OCI-LY7 (cell line): ENCODE results near the gene MED26. TPM values are rescaled to one million over a fixed set of nuclear protein-coding genes. Genes with fewer than 3 reads are reported as not detected.
A peak's percentile ranks its signal among the peaks of the same experiment; 100 is the strongest.

Experiments
- BruUV-seq: library from RNA; stranded (reverse); fragments of 400-500 nt; replicated peaks from 2 replicates; lab custom pipeline; 2021; lab: Mats Ljungman, UMichigan
- CTCF ChIA-PET: fragments of 300-600 bp; sonication (Branson Sonifier 250); formaldehyde crosslinking; loops from one replicate; lab custom pipeline; 2022; ENCODE audit warnings: antibody characterized with exemption; ENCODE audit not compliant: unreplicated experiment; lab: Charles Lee
- POLR2A ChIA-PET: fragments of 300-600 bp; sonication (Branson Sonifier 250); formaldehyde crosslinking; loops from one replicate; lab custom pipeline; 2022; ENCODE audit warnings: antibody characterized with exemption; lab: Charles Lee
- DNase-seq: peaks from one replicate; pipeline ENCODE4 v3.0.0-alpha.2; 2015; ENCODE audit warnings: low spot score
- H2AFZ ChIP-seq: fragments of 200-600 bp; sonication (generic), shearing (Covaris generic); 2 replicates; pipeline ENCODE4 v1.6.1; 2014; ENCODE audit warnings: mild to moderate bottlenecking, antibody characterized with exemption, low read length, moderate library complexity
- H3K27ac ChIP-seq: fragments of 200-600 bp; sonication (generic); 2 replicates; pipeline ENCODE4 v1.5.1; 2014; ENCODE audit warnings: mixed run types, low read depth, mild to moderate bottlenecking, moderate library complexity, low read length, inconsistent platforms; ENCODE audit not compliant: poor library complexity, severe bottlenecking
- H3K36me3 ChIP-seq: fragments of 200-600 bp; sonication (generic); 2 replicates; pipeline ENCODE4 v1.6.1; 2014; ENCODE audit warnings: mild to moderate bottlenecking, antibody characterized with exemption, low read length, moderate library complexity, mixed read lengths; ENCODE audit not compliant: insufficient read depth
- H3K4me1 ChIP-seq: fragments of 200-600 bp; sonication (generic); 2 replicates; pipeline ENCODE4 v1.5.1; 2014; ENCODE audit warnings: mild to moderate bottlenecking, low read length; ENCODE audit not compliant: insufficient read depth, poor library complexity, severe bottlenecking
- H3K4me2 ChIP-seq: fragments of 200-600 bp; sonication (generic); 2 replicates; pipeline ENCODE4 v1.6.1; 2014; ENCODE audit warnings: mild to moderate bottlenecking, low read length
- H3K4me3 ChIP-seq: fragments of 200-600 bp; sonication (generic); 2 replicates; pipeline ENCODE4 v1.5.1; 2014; ENCODE audit warnings: mild to moderate bottlenecking, low read depth, low read length; ENCODE audit not compliant: poor library complexity, severe bottlenecking
- H3K79me2 ChIP-seq: fragments of 200-600 bp; sonication (generic); 2 replicates; pipeline ENCODE4 v1.6.1; 2016; ENCODE audit warnings: low read depth, mild to moderate bottlenecking, low read length, moderate library complexity, mixed read lengths; ENCODE audit not compliant: insufficient read depth
- H3K9me2 ChIP-seq: fragments of 200-600 bp; sonication (generic); 2 replicates; pipeline ENCODE4 v1.6.1; 2016; ENCODE audit warnings: mild to moderate bottlenecking, low read length, mixed read lengths; ENCODE audit not compliant: insufficient read depth
- H3K9me3 ChIP-seq: fragments of 200-600 bp; sonication (generic); 2 replicates; pipeline ENCODE4 v1.6.1; 2014; ENCODE audit warnings: mild to moderate bottlenecking, mixed run types, low read length, mixed read lengths
- H4K20me1 ChIP-seq: fragments of 200-600 bp; sonication (generic); 2 replicates; pipeline ENCODE4 v1.6.1; 2014; ENCODE audit warnings: mild to moderate bottlenecking, antibody characterized with exemption, low read length, moderate library complexity, mixed read lengths; ENCODE audit not compliant: insufficient read depth
- EZH2phosphoT487 ChIP-seq: fragments of 200-600 bp; sonication (generic); IDR thresholded peaks from 2 replicates; pipeline ENCODE4 v1.6.1; 2018; ENCODE audit warnings: low read depth, borderline replicate concordance, mild to moderate bottlenecking, mixed run types, antibody characterized with exemption, low read length, moderate library complexity, mixed read lengths
- intact Hi-C: fragments of 100-400 bp; cut with micrococcal nuclease; formaldehyde crosslinking; loops from one replicate; pipeline ENCODE4 v1.10.0; 2022; ENCODE audit not compliant: unreplicated experiment
- total RNA-seq, 2 experiments: library from RNA; depleted of rRNA in 1 of 2; stranded (reverse); fragments of >200 nt in 1 of 2; shearing (Covaris generic) in 1 of 2; gene quantifications; 2 replicates each; pipeline ENCODE4 v1.2.3, GENCODE V29; 2014 to 2022
- TF ChIP-seq, protein P1 (sequence below): fragments of 200-600 bp; sonication (generic); conservative IDR thresholded peaks from 2 replicates; pipeline ENCODE4 v1.5.1; 2014; ENCODE audit warnings: mild to moderate bottlenecking, antibody characterized with exemption, low read length, moderate library complexity, mixed read lengths

The MED26 gene
- total RNA-seq, 2 experiments from 2014 or later = 19.4 to 26.8 TPM

GRCh38 chr19:16627928-16628182 lies 149 bp downstream of the MED26 start:
- DNase-seq = no peak
- CTCF ChIA-PET = no interaction called here
- Histone ChIP-seq H3K27ac (peak overlapping the region; percentile 58), H3K79me2 (peaks cover 58% of the 10 kb centered on the region), H3K36me3 (peaks cover 62% of the 10 kb centered on the region), H3K4me1 (peaks cover 54% of the 10 kb centered on the region), H3K9me2 (no peaks in the 10 kb centered on the region), H4K20me1 (peaks cover 37% of the 10 kb centered on the region), H3K9me3 (no peaks in the 10 kb centered on the region), H3K4me2 (peak overlapping the region; percentile 86), H2AFZ (no peak overlapping the region), H3K4me3 (peak overlapping the region; percentile 99)
- intact Hi-C loops = loop anchor here (1.0 to 2.0 kb wide), 5 partner anchors 33 to 187 kb away; partner anchors contain the start of genes CHERP, SLC35E1 and TMEM38A
- no peak for TF ChIP-seq EZH2phosphoT487
- TF ChIP-seq, protein P1, sequence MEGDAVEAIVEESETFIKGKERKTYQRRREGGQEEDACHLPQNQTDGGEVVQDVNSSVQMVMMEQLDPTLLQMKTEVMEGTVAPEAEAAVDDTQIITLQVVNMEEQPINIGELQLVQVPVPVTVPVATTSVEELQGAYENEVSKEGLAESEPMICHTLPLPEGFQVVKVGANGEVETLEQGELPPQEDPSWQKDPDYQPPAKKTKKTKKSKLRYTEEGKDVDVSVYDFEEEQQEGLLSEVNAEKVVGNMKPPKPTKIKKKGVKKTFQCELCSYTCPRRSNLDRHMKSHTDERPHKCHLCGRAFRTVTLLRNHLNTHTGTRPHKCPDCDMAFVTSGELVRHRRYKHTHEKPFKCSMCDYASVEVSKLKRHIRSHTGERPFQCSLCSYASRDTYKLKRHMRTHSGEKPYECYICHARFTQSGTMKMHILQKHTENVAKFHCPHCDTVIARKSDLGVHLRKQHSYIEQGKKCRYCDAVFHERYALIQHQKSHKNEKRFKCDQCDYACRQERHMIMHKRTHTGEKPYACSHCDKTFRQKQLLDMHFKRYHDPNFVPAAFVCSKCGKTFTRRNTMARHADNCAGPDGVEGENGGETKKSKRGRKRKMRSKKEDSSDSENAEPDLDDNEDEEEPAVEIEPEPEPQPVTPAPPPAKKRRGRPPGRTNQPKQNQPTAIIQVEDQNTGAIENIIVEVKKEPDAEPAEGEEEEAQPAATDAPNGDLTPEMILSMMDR = no peak
- BruUV-seq = no TSS peak
- POLR2A ChIA-PET = interaction anchor here (1.6 to 2.2 kb wide), 3 partner anchors 38 to 44 kb away, joined by 4 to 10 read pairs (median 7); no protein-coding TSS in a partner anchor

DNA sequence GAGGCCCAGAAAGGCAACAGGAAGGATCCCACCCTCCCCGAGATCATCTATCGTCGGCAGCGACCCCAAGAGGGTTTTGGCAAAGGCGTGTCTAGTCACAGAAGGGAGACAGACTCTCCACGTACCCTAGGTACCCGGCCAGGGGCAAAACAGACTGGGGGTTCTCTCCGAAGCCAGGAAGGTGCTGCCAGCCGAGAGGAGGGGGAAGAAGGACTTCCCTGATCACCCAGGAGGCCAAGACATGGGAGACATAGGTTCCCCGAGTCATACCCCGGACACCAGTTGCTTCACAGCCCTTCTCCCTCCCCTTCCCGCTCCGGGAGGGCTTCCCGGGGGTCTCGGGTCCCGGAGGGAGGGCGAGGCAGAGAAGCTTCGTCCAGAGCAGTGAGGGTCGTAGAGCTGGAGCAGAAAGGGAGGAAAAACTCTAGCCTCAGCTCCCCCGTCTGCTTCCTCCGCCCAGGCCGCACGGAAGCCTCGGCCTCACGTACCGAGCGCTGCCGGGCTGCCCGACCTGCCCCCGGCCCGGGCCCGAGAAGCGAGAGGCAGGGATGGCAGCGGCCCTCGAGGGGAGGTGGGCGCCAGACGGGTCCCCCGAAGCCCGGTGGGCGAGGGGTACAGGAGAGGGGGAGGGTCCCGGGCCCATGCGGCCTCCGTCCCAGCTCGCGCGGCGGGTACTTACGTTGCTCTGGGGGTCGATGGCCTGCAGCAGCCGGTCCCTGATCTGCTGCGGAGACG lies 644 bp downstream of the MED26 start:
- TF ChIP-seq, protein P1 = peak; percentile 56
- no peak for TF ChIP-seq EZH2phosphoT487
- CTCF ChIA-PET = no interaction called here
- no TSS peak for BruUV-seq
- Histone ChIP-seq H3K4me1 (peaks cover 54% of the 10 kb centered on the region), H3K4me3 (peak overlapping the region; percentile 99), H3K9me3 (no peaks in the 10 kb centered on the region), H4K20me1 (peaks cover 42% of the 10 kb centered on the region), H3K27ac (peak overlapping the region; percentile 58), H3K4me2 (peak overlapping the region; percentile 86), H3K79me2 (peaks cover 63% of the 10 kb centered on the region), H2AFZ (no peak overlapping the region), H3K9me2 (no peaks in the 10 kb centered on the region), H3K36me3 (peaks cover 62% of the 10 kb centered on the region)
- peak; percentile 69 for DNase-seq
- intact Hi-C loops = no loop called here
- POLR2A ChIA-PET = interaction anchor here (1.1 to 2.2 kb wide), 4 partner anchors 37 to 43 kb away, joined by 3 to 10 read pairs (median 6); no protein-coding TSS in a partner anchor

DNA sequence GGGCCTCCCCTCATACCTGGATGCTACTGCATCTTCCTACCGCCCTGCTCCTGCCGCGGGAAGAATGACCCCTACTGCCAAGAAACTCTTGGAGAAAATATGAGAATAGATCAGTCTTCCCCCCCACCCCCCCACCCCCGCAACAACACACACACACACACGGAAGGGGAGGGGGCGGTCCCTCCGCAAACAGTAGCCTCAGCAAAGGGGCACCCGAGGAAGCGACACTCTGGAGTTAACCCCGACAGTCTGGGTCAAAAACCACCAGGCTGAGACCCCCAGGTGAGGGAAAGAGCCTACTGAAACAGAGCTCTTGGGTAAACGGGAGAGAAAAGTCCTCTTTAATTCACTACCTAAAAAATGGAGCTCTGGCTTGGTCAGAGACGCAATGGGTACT lies 1.2 kb downstream of the MED26 start:
- H3K4me1 ChIP-seq = peaks cover 54% of the 10 kb centered on the region
- intact Hi-C loops = no loop called here
- H4K20me1 ChIP-seq = peaks cover 47% of the 10 kb centered on the region
- BruUV-seq = no TSS peak
- H3K4me3 ChIP-seq = peak overlapping the region; percentile 99
- no peaks in the 10 kb centered on the region for H3K9me3 ChIP-seq
- peaks cover 61% of the 10 kb centered on the region for H3K36me3 ChIP-seq
- no peak for TF ChIP-seq EZH2phosphoT487
- TF ChIP-seq, protein P1 = no peak
- ChIA-PET POLR2A (interaction anchor here (0.7 to 1.8 kb wide), 4 partner anchors 10 to 42 kb away, joined by 3 to 7 read pairs (median 4); no protein-coding TSS in a partner anchor), CTCF (no interaction called here)
- peaks cover 68% of the 10 kb centered on the region for H3K79me2 ChIP-seq
- peak overlapping the region; percentile 86 for H3K4me2 ChIP-seq
- DNase-seq = no peak
- peak overlapping the region; percentile 58 for H3K27ac ChIP-seq
- H3K9me2 ChIP-seq = no peaks in the 10 kb centered on the region
- no peak overlapping the region for H2AFZ ChIP-seq
